ENCODE data around the gene CACNG4.

GRCh38 chr17:67055041-67055443 is 90.5 kb downstream of the CACNG4 start:
- no peak for TF ChIP-seq POLR2A (IDR thresholded peaks at IDR 0.05)
- TF ChIP-seq CTCF (IDR thresholded peaks at IDR 0.05) = no peak

Measured in uterus (tissue), 2 donors.